ENCODE results near the gene HAVCR2.

GRCh38 chr5:157116483-157116954, 7.7 kb upstream of the HAVCR2 start:
- no peak for TF ChIP-seq POLR2AphosphoS5 (IDR thresholded peaks at IDR 0.05)
- TF ChIP-seq, protein P1, sequence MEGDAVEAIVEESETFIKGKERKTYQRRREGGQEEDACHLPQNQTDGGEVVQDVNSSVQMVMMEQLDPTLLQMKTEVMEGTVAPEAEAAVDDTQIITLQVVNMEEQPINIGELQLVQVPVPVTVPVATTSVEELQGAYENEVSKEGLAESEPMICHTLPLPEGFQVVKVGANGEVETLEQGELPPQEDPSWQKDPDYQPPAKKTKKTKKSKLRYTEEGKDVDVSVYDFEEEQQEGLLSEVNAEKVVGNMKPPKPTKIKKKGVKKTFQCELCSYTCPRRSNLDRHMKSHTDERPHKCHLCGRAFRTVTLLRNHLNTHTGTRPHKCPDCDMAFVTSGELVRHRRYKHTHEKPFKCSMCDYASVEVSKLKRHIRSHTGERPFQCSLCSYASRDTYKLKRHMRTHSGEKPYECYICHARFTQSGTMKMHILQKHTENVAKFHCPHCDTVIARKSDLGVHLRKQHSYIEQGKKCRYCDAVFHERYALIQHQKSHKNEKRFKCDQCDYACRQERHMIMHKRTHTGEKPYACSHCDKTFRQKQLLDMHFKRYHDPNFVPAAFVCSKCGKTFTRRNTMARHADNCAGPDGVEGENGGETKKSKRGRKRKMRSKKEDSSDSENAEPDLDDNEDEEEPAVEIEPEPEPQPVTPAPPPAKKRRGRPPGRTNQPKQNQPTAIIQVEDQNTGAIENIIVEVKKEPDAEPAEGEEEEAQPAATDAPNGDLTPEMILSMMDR (IDR thresholded peaks at IDR 0.05; ENCODE audit: poor library complexity, severe bottlenecking) = no peak
- TF ChIP-seq, protein P2, sequence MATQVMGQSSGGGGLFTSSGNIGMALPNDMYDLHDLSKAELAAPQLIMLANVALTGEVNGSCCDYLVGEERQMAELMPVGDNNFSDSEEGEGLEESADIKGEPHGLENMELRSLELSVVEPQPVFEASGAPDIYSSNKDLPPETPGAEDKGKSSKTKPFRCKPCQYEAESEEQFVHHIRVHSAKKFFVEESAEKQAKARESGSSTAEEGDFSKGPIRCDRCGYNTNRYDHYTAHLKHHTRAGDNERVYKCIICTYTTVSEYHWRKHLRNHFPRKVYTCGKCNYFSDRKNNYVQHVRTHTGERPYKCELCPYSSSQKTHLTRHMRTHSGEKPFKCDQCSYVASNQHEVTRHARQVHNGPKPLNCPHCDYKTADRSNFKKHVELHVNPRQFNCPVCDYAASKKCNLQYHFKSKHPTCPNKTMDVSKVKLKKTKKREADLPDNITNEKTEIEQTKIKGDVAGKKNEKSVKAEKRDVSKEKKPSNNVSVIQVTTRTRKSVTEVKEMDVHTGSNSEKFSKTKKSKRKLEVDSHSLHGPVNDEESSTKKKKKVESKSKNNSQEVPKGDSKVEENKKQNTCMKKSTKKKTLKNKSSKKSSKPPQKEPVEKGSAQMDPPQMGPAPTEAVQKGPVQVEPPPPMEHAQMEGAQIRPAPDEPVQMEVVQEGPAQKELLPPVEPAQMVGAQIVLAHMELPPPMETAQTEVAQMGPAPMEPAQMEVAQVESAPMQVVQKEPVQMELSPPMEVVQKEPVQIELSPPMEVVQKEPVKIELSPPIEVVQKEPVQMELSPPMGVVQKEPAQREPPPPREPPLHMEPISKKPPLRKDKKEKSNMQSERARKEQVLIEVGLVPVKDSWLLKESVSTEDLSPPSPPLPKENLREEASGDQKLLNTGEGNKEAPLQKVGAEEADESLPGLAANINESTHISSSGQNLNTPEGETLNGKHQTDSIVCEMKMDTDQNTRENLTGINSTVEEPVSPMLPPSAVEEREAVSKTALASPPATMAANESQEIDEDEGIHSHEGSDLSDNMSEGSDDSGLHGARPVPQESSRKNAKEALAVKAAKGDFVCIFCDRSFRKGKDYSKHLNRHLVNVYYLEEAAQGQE (IDR thresholded peaks at IDR 0.05; ENCODE audit: borderline replicate concordance) = no peak
